Adrenal gland (tissue), 5 donors: ENCODE results near the gene COQ7.

Source experiments
- CTCF ChIP-seq, 6 experiments: fragments of 450-650 bp in 4 of 6; fragments of 200-600 bp in 2 of 6; sonication (generic) in 1 of 6; IDR thresholded peaks; 1 replicate in 5 of 6; 2 replicates in 1 of 6; pipeline versions ENCODE4 v1.5.1 to v1.8.0; 2016 to 2021; ENCODE audit warnings: antibody characterized with exemption in 6 of 6, mild to moderate bottlenecking in 2 of 6, moderate library complexity in 1 of 6
- POLR2A ChIP-seq, 2 donors: fragments of 450-650 bp; IDR thresholded peaks; one replicate each; pipeline ENCODE4 v1.6.1; 2017; ENCODE audit warnings: antibody characterized with exemption in 2 of 2, mild to moderate bottlenecking in 2 of 2, moderate library complexity in 1 of 2
- donor health status: DM: no; HTN: no; CAD: no.

DNA sequence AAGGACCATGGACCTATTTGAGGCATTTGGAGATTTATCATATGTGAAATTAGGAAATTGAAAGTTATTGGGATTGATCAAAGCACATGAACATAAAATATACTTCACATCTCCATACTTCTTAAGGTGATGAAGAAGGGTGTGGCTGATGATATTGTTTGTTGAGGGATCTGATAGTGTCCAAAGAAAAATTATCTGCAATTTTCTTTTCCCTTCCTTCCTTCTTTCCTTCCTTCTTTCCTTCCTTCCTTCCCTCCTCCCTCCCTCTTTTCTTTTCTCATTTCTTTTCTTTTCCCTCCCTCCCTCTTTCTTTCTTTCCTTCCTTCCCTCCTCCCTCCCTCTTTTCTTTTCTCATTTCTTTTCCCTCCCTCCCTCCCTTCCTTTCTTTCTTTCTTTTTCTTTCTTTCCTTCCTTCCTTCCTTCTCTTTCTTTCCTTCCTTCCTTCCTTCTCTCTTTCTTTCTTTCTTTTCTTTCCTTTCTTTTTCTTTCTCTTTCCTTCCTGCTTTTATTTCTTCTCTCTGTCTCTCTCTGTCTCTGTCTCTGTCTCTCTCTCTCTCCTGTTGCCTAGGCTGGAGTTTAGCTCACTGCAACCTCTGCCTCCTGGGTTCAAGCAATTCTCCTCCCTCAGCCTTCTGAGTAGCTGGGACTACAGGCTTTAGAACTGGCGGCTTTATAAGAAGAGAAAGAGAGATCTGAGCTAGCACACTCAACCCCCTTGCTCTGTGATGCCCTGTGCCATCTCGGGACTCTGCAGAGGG lies 25.4 kb downstream of the COQ7 start:
- TF ChIP-seq CTCF (IDR thresholded peaks at IDR 0.05) (no peak), POLR2A (IDR thresholded peaks at IDR 0.05) (no peak)
